ENCODE results near the gene CCNA1. TPM values are rescaled to one million over a fixed set of nuclear protein-coding genes. Genes with fewer than 3 reads are reported as not detected.

Gene CCNA1
- total RNA-seq, 1 experiment from 2014 or later: 2.7 TPM

GRCh38 chr13:36413161-36413560 lies 19.1 kb upstream of the CCNA1 start:
- H3K4me2 ChIP-seq (ENCODE audit: insufficient read depth, insufficient read length, low read length): no peak overlapping the region

More at GRCh38 chr13:36413161-36413560, 19.1 kb upstream of the CCNA1 start:
- no peak overlapping the region for H4K8ac ChIP-seq (replicated peaks; ENCODE audit: insufficient read length, low read depth, low read length)
- Mint-ChIP-seq H3K27ac (no peak overlapping the region), H3K4me3 (no peak overlapping the region), H3K36me3 (ENCODE audit: insufficient read depth in 1 of 3, low read depth in 3 of 3) (peaks cover 0 to 11% (median 4%) of the 10 kb centered on the region in 3 experiments; a peak in 4 of 7 replicates), H3K27me3 (ENCODE audit: low read depth) (peaks cover 2% of the 10 kb centered on the region; the same call in 1 of the 2 replicates), H3K9me3 (peaks cover 13 to 18% of the 10 kb centered on the region in 2 experiments), H3K4me1 (peaks cover 4% of the 10 kb centered on the region in 2 experiments)
- no peak overlapping the region for H3K4ac ChIP-seq (ENCODE audit: low read depth, low read length)
- no peaks in the 10 kb centered on the region; the same call in 1 of the 2 replicates for H3K4me1 ChIP-seq (ENCODE audit: insufficient read depth, low read length)
- H3T11ph ChIP-seq (ENCODE audit: low read length): no peak overlapping the region
- H3K27ac ChIP-seq (ENCODE audit: insufficient read length, low read depth, low read length): no peak overlapping the region
- no peaks in the 10 kb centered on the region for H3K9me3 ChIP-seq (ENCODE audit: control insufficient read depth, low read depth, low read length)
- no peak overlapping the region for H3K14ac ChIP-seq (ENCODE audit: insufficient read depth, low read length)
- no peaks in the 10 kb centered on the region for H4K20me1 ChIP-seq (ENCODE audit: control insufficient read depth, insufficient read depth, insufficient read length)
- no peak overlapping the region for H2BK20ac ChIP-seq (ENCODE audit: low read depth, low read length, poor library complexity, severe bottlenecking)
- no peak overlapping the region for H4K5ac ChIP-seq (ENCODE audit: insufficient read length, low read depth, low read length)
- H2BK120ac ChIP-seq (ENCODE audit: low read depth, low read length, poor library complexity, severe bottlenecking): no peak overlapping the region
- TF ChIP-seq CTCF (conservative IDR thresholded peaks at IDR 0.05): no peak
- H3K18ac ChIP-seq (ENCODE audit: insufficient read length, low read depth, low read length): no peak overlapping the region
- H3K56ac ChIP-seq (ENCODE audit: insufficient read length, low read depth, low read length): no peak overlapping the region
- no peak overlapping the region for H2BK5ac ChIP-seq (ENCODE audit: insufficient read length, low read length)
- H4K91ac ChIP-seq (ENCODE audit: insufficient read length, low read depth, low read length): no peak overlapping the region
- no peaks in the 10 kb centered on the region for H3K79me1 ChIP-seq (ENCODE audit: insufficient read depth, low read depth, low read length, poor library complexity, severe bottlenecking)
- H2AFZ ChIP-seq (ENCODE audit: low read length): no peak overlapping the region
- no peak overlapping the region for H3K9ac ChIP-seq (ENCODE audit: extremely low read depth, insufficient read length, low read length)
- H2BK15ac ChIP-seq (ENCODE audit: low read depth, low read length): no peak overlapping the region
- no peak overlapping the region for H2BK12ac ChIP-seq (ENCODE audit: insufficient read length, low read depth, low read length)
- H3K23me2 ChIP-seq (ENCODE audit: insufficient read length, low read depth, low read length, poor library complexity, severe bottlenecking): no peaks in the 10 kb centered on the region
- WGBS (ENCODE audit: extremely low coverage, insufficient read length, low lambda C conversion rate): no CpG with 5 or more reads among the region's 1 CpG
- no peak overlapping the region for H3K23ac ChIP-seq (ENCODE audit: insufficient read length, low read depth, low read length)
- H2AK5ac ChIP-seq (ENCODE audit: insufficient read length, low read length): no peak overlapping the region
- no peak for DNase-seq
- no peaks in the 10 kb centered on the region for H3K27me3 ChIP-seq (ENCODE audit: insufficient read depth, low read length)
- H3K79me2 ChIP-seq (ENCODE audit: insufficient read depth, low read length): no peaks in the 10 kb centered on the region
